ENCODE results near the gene TFRC.
A peak's percentile ranks its signal among the peaks of the same experiment; 100 is the strongest.
"Not testable (repeated sequence)": the region's sequence is repeated elsewhere in the genome, so short reads cannot be mapped to it uniquely, and the experiment has no call there.

Gene TFRC

DNA sequence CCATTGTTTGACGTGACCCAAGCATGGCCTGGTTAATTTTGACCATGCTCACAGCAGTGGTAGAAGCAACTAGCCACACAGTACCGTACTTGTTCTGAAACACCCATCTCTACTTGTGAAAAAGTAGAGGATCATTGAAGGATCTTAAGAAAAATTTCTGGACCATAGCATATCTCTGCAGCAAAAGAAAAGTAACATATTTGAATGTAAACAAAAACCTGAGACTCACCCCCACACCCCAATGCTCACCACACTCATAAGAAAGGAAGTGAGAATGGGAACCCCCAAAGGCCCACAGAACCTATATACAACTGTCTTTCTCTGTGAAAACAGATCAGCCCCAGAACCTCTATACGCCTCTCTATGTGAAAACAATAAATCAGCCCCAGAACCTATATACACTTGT is 33.8 kb upstream of the TFRC start:
- peaks cover under 1% of the 10 kb centered on the region for H3K4me1 ChIP-seq (ENCODE audit: insufficient read depth, poor library complexity, severe bottlenecking)
- DNase-seq (ENCODE audit: low spot score) (no peak), ATAC-seq (ENCODE audit: low read depth) (no peak)
- no peak overlapping the region for H3K4me3 ChIP-seq (ENCODE audit: severe bottlenecking)
- TF ChIP-seq, protein P1, sequence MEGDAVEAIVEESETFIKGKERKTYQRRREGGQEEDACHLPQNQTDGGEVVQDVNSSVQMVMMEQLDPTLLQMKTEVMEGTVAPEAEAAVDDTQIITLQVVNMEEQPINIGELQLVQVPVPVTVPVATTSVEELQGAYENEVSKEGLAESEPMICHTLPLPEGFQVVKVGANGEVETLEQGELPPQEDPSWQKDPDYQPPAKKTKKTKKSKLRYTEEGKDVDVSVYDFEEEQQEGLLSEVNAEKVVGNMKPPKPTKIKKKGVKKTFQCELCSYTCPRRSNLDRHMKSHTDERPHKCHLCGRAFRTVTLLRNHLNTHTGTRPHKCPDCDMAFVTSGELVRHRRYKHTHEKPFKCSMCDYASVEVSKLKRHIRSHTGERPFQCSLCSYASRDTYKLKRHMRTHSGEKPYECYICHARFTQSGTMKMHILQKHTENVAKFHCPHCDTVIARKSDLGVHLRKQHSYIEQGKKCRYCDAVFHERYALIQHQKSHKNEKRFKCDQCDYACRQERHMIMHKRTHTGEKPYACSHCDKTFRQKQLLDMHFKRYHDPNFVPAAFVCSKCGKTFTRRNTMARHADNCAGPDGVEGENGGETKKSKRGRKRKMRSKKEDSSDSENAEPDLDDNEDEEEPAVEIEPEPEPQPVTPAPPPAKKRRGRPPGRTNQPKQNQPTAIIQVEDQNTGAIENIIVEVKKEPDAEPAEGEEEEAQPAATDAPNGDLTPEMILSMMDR (IDR thresholded peaks at IDR 0.05; ENCODE audit: poor library complexity, severe bottlenecking): no peak
- H3K27me3 ChIP-seq (ENCODE audit: insufficient read depth, poor library complexity, severe bottlenecking): no peaks in the 10 kb centered on the region
- H3K36me3 ChIP-seq (ENCODE audit: low read depth): no peaks in the 10 kb centered on the region
- no peak overlapping the region for H3K27ac ChIP-seq (ENCODE audit: poor library complexity, severe bottlenecking)
- H3K9me3 ChIP-seq (ENCODE audit: severe bottlenecking): no peaks in the 10 kb centered on the region

DNA sequence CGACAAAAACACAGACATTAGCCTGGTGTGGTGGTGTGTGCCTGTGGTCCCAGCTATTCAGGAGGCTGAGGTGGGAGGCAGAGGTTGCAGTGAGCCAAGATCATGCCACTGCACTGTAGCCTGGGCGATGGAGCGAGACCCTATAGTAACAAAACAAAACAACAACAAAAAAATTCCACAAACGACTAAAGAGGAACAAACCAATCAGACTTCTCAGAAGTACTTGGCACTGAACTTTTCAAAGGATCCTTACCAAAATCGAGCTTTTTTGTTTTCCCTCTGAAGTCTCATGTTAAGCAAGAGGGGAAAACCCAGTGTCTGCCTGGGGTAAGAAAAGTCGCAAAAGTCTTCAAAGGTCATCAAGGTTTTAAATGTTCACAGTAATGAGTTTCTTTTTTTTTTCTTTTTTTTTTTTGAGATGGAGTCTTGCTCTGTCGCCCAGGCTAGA is 30.1 kb upstream of the TFRC start:
- no peak overlapping the region for H3K27ac ChIP-seq (ENCODE audit: poor library complexity, severe bottlenecking)
- H3K4me1 ChIP-seq (ENCODE audit: insufficient read depth, poor library complexity, severe bottlenecking): peaks cover 4% of the 10 kb centered on the region
- DNase-seq (ENCODE audit: low spot score) (no peak), ATAC-seq (ENCODE audit: low read depth) (no peak)
- no peak overlapping the region for H3K4me3 ChIP-seq (ENCODE audit: severe bottlenecking)
- H3K27me3 ChIP-seq (ENCODE audit: insufficient read depth, poor library complexity, severe bottlenecking): no peaks in the 10 kb centered on the region
- H3K36me3 ChIP-seq (ENCODE audit: low read depth): no peaks in the 10 kb centered on the region
- H3K9me3 ChIP-seq (ENCODE audit: severe bottlenecking): no peaks in the 10 kb centered on the region
- TF ChIP-seq, protein P1 (IDR thresholded peaks at IDR 0.05; ENCODE audit: poor library complexity, severe bottlenecking): no peak

DNA sequence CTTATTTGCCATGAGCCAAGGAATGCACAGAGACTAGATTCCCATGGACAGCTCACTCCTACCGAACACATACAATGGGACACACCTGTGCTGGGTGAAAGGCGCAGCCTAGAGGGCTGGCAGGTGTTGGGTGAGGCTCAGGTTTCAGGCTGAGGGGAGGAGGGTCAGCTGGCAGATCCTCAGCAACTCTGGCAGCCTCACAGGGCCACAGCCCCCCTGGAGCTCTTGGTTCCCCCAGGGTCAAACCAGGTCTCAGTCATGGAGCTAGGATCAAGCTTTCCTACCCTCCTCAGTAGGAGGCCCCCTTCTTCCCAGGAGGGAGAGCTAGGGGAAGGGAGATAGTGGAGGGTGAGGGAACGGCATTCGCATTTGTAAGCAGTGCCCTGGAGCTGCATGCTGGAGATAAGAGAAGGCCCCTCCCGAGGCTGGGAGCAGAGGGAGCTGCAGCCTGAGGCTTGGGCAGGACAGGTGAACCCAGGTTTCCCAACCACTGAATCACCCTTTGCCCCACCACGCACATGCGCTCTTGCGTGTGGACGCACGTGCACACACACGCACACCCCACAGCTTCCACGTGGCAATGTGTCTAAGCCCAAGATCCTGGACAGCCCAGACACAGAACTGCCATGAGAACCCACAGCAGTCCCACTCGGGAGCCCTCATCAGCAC is 26.3 kb upstream of the TFRC start:
- DNase-seq (ENCODE audit: low spot score) (no peak), ATAC-seq (ENCODE audit: low read depth) (peak; percentile 86)
- Histone ChIP-seq H3K9me3 (ENCODE audit: severe bottlenecking) (no peaks in the 10 kb centered on the region), H3K4me1 (ENCODE audit: insufficient read depth, poor library complexity, severe bottlenecking) (peaks cover 4% of the 10 kb centered on the region), H3K27ac (ENCODE audit: poor library complexity, severe bottlenecking) (peak overlapping the region; percentile 3), H3K36me3 (ENCODE audit: low read depth) (no peaks in the 10 kb centered on the region), H3K27me3 (ENCODE audit: insufficient read depth, poor library complexity, severe bottlenecking) (no peaks in the 10 kb centered on the region), H3K4me3 (ENCODE audit: severe bottlenecking) (no peak overlapping the region)
- TF ChIP-seq, protein P1 (IDR thresholded peaks at IDR 0.05; ENCODE audit: poor library complexity, severe bottlenecking): no peak

DNA sequence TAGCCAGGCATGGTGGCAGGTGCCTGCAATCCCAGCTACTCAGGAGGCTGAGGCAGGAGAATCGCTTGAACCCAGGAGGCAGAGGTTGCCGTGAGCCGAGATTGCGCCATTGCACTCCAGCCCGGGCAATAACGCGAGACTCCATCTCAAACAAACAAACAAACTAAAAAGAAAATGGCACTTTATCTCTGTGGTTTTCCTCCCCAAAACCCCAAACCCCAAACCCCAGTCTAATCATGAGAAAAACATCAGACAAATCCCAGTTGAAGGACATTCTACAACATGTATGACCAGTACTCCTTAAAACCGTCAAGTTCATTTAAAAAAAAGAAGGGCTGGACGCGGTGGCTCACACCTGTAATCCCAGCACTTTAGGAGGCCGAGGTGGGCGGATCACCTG is 22.8 kb upstream of the TFRC start:
- not testable (repeated sequence) for DNase-seq (ENCODE audit: low spot score); H3K27me3 ChIP-seq (ENCODE audit: insufficient read depth, poor library complexity, severe bottlenecking); ATAC-seq (ENCODE audit: low read depth); H3K36me3 ChIP-seq (ENCODE audit: low read depth); H3K4me3 ChIP-seq (ENCODE audit: severe bottlenecking); H3K4me1 ChIP-seq (ENCODE audit: insufficient read depth, poor library complexity, severe bottlenecking); H3K27ac ChIP-seq (ENCODE audit: poor library complexity, severe bottlenecking); H3K9me3 ChIP-seq (ENCODE audit: severe bottlenecking)

DNA sequence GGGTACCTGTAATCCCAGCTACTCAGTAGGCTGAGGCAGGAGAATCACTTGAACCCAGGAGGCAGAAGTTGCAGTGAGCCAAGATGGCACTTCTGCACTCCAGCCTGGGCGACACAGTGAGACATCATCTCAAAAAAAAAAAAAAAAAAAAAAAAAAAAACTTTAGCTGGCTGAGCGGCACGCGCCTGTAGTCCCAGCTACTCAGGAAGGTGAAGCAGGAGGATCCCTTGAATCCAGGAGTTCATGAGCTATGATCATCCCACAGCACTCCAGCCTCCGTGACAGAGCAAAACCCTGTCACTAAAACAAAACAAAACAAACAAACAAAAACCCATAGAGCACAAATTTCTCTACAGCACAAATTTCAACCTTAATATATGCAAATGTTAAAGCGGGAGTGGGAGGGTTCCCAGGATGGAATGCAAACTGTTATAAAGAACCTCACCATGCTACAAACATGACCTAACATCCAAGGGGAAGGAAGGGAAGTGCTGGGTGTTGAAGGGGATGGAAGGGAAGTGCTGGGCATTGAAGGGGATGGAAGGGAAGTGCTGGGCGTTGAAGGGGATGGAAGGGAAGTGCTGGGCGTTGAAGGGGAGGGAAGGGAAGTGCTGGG is 16.6 kb upstream of the TFRC start:
- H3K9me3 ChIP-seq (ENCODE audit: severe bottlenecking); ATAC-seq (ENCODE audit: low read depth); H3K36me3 ChIP-seq (ENCODE audit: low read depth); H3K27ac ChIP-seq (ENCODE audit: poor library complexity, severe bottlenecking); DNase-seq (ENCODE audit: low spot score); H3K4me1 ChIP-seq (ENCODE audit: insufficient read depth, poor library complexity, severe bottlenecking); H3K27me3 ChIP-seq (ENCODE audit: insufficient read depth, poor library complexity, severe bottlenecking); H3K4me3 ChIP-seq (ENCODE audit: severe bottlenecking): not testable (repeated sequence)
